Liver (tissue), 9 donors: ENCODE data around the gene OR4B1. TPM values are rescaled to one million over a fixed set of nuclear protein-coding genes. Genes with fewer than 3 reads are reported as not detected.

Experiments used
- DNase-seq: peaks from one replicate; pipeline ENCODE4 v3.0.0-alpha.2; 2017; ENCODE audit warnings: low spot score
- H3K27ac ChIP-seq, 2 donors: one replicate each; pipeline ENCODE4 v1.7.0; 2013; ENCODE audit warnings: inconsistent platforms in 2 of 2, low read length in 2 of 2, control low read depth in 1 of 2, low read depth in 1 of 2, mild to moderate bottlenecking in 1 of 2
- H3K27me3 ChIP-seq, 4 donors: one replicate each; pipeline versions ENCODE4 v1.6.1 to v1.7.0; 2013; ENCODE audit warnings: low read length in 3 of 4, inconsistent platforms in 1 of 4, mild to moderate bottlenecking in 1 of 4, moderate library complexity in 1 of 4; ENCODE audit not compliant: control insufficient read depth in 4 of 4, insufficient read depth in 4 of 4
- H3K36me3 ChIP-seq, 4 donors: one replicate each; pipeline versions ENCODE4 v1.6.1 to v1.7.0; 2013; ENCODE audit warnings: low read length in 3 of 4, mild to moderate bottlenecking in 3 of 4, low read depth in 1 of 4, moderate library complexity in 1 of 4; ENCODE audit not compliant: control insufficient read depth in 4 of 4, insufficient read depth in 3 of 4
- H3K4me1 ChIP-seq, 4 donors: one replicate each; pipeline versions ENCODE4 v1.6.1 to v1.7.0; 2013; ENCODE audit warnings: low read length in 3 of 4, mild to moderate bottlenecking in 3 of 4, moderate library complexity in 1 of 4; ENCODE audit not compliant: control insufficient read depth in 4 of 4, insufficient read depth in 4 of 4
- H3K4me3 ChIP-seq, 3 donors: one replicate each; pipeline versions ENCODE4 v1.6.1 to v1.7.0; 2013; ENCODE audit warnings: low read length in 3 of 3, control low read depth in 1 of 3, low read depth in 1 of 3, mild to moderate bottlenecking in 1 of 3
- H3K9ac ChIP-seq, 2 donors: one replicate each; pipeline ENCODE4 v1.7.0; 2013; ENCODE audit warnings: low read length in 2 of 2, mild to moderate bottlenecking in 2 of 2, moderate library complexity in 2 of 2, control low read depth in 1 of 2, low read depth in 1 of 2
- H3K9me3 ChIP-seq, 4 donors: one replicate each; pipeline versions ENCODE4 v1.6.1 to v1.7.0; 2013; ENCODE audit warnings: low read length in 3 of 4; ENCODE audit not compliant: control insufficient read depth in 4 of 4
- ATF3 ChIP-seq: IDR thresholded peaks from 2 replicates; pipeline ENCODE4 v1.6.1; 2016; ENCODE audit warnings: antibody characterized with exemption
- CTCF ChIP-seq: fragments of 150-350 bp; IDR thresholded peaks from 2 replicates; pipeline ENCODE4 v1.5.1; 2017; ENCODE audit warnings: improper control_type of control experiment, low read depth, low read length; ENCODE audit not compliant: missing input control
- EGR1 ChIP-seq, 2 donors: IDR thresholded peaks; 2 replicates each; pipeline ENCODE4 v1.6.1; 2016 to 2018; ENCODE audit warnings: antibody characterized with exemption in 2 of 2, low read depth in 2 of 2
- FOXA1 ChIP-seq: IDR thresholded peaks from 2 replicates; pipeline ENCODE4 v1.6.1; 2016; ENCODE audit warnings: antibody characterized with exemption
- FOXA2 ChIP-seq: IDR thresholded peaks from 2 replicates; pipeline ENCODE4 v1.6.1; 2016; ENCODE audit warnings: antibody characterized with exemption
- GABPA ChIP-seq, 2 donors: IDR thresholded peaks in 1 of 2; conservative IDR thresholded peaks in 1 of 2; 2 replicates each; pipeline ENCODE4 v1.6.1; 2016; ENCODE audit warnings: antibody characterized with exemption in 2 of 2, mild to moderate bottlenecking in 1 of 2, moderate library complexity in 1 of 2
- HNF4A ChIP-seq, 2 donors: conservative IDR thresholded peaks; 2 replicates each; pipeline ENCODE4 v1.6.1; 2016; ENCODE audit warnings: antibody characterized with exemption in 2 of 2, mild to moderate bottlenecking in 2 of 2
- HNF4G ChIP-seq: IDR thresholded peaks from 2 replicates; pipeline ENCODE4 v1.6.1; 2016; ENCODE audit warnings: antibody characterized with exemption
- JUND ChIP-seq, 2 donors: IDR thresholded peaks; 2 replicates each; pipeline ENCODE4 v1.6.1; 2016; ENCODE audit warnings: antibody characterized with exemption in 2 of 2
- MAX ChIP-seq: IDR thresholded peaks from 2 replicates; pipeline ENCODE4 v1.6.1; 2016; ENCODE audit warnings: antibody characterized with exemption
- NR2F2 ChIP-seq: IDR thresholded peaks from 2 replicates; pipeline ENCODE4 v1.6.1; 2016; ENCODE audit warnings: antibody characterized with exemption
- RAD21 ChIP-seq, 2 donors: IDR thresholded peaks; 2 replicates each; pipeline ENCODE4 v1.6.1; 2016; ENCODE audit warnings: antibody characterized with exemption in 2 of 2, mild to moderate bottlenecking in 2 of 2
- REST ChIP-seq: IDR thresholded peaks from 2 replicates; pipeline ENCODE4 v1.6.1; 2016; ENCODE audit warnings: antibody characterized with exemption, mild to moderate bottlenecking
- RXRA ChIP-seq, 2 donors: IDR thresholded peaks; 2 replicates each; pipeline ENCODE4 v1.6.1; 2017 to 2018; ENCODE audit warnings: antibody characterized with exemption in 2 of 2, mild to moderate bottlenecking in 1 of 2
- SP1 ChIP-seq: IDR thresholded peaks from 2 replicates; pipeline ENCODE4 v1.6.1; 2018; ENCODE audit warnings: antibody characterized with exemption, mild to moderate bottlenecking
- TAF1 ChIP-seq: conservative IDR thresholded peaks from 2 replicates; pipeline ENCODE4 v1.6.1; 2016; ENCODE audit warnings: antibody characterized with exemption, mild to moderate bottlenecking
- YY1 ChIP-seq: IDR thresholded peaks from 2 replicates; pipeline ENCODE4 v1.6.1; 2016; ENCODE audit warnings: antibody characterized with exemption, mild to moderate bottlenecking
- ZBTB33 ChIP-seq: IDR thresholded peaks from 2 replicates; pipeline ENCODE4 v1.6.1; 2016; ENCODE audit warnings: antibody characterized with exemption
- WGBS: extraction: QIAGEN DNeasy Blood & Tissue Kit; methylation state at CpG from one replicate; pipeline ENCODE4 v1.1.7; 2013; 5-methylcytosine and 5-hydroxymethylcytosine counted together
- polyA plus RNA-seq, 2 donors: library from polyadenylated mRNA; stranded (reverse) in 1 of 2; unstranded in 1 of 2; fragments of 200-250 nt in 1 of 2; fragments of >200 nt in 1 of 2; fragmentation: Nextera tagmentation in 1 of 2; extraction: Ambion mirVana in 1 of 2; gene quantifications; one replicate each; pipeline versions ENCODE4 v1.2.1 to v1.2.3, GENCODE V29; 2013 to 2015
- total RNA-seq, 2 donors: library from RNA; depleted of rRNA; stranded (reverse); fragments of >200 nt; gene quantifications; one replicate each; pipeline ENCODE4 v1.2.3, GENCODE V29; 2014
- donor health status: healthy.
- donor health status: healthy.
- donor health status: healthy.
- donor health status: healthy.
- donor health status: healthy.

Gene OR4B1
- total and polyA plus RNA-seq, 4 donors = not detected

GRCh38 chr11:48248902-48249301 is 32.3 kb downstream of the OR4B1 start:
- H3K4me3 ChIP-seq = no peak overlapping the region
- no peak for DNase-seq
- TF ChIP-seq RAD21 (IDR thresholded peaks at IDR 0.05) (no peak), NR2F2 (no peak), HNF4G (no peak), GABPA (IDR thresholded peaks at IDR 0.05 in 1 of 2, conservative IDR thresholded peaks at IDR 0.05 in 1 of 2) (no peak), EGR1 (IDR thresholded peaks at IDR 0.05; ENCODE audit: low read depth in 2 of 2) (no peak), HNF4A (conservative IDR thresholded peaks at IDR 0.05) (no peak), CTCF (no peak), ZBTB33 (no peak), TAF1 (no peak)
- H3K9ac ChIP-seq = no peak overlapping the region
- no peaks in the 10 kb centered on the region for H3K36me3 ChIP-seq
- whole genome bisulfite sequencing = 95% methylated on average over 1 of the region's 1 CpG
- H3K4me1 ChIP-seq = no peaks in the 10 kb centered on the region
- peaks cover 0 to 12% (median 4%) of the 10 kb centered on the region in 4 donors for H3K9me3 ChIP-seq
- H3K27me3 ChIP-seq = peaks cover 0 to 2% (median 0%) of the 10 kb centered on the region in 4 donors
- H3K27ac ChIP-seq = no peak overlapping the region

GRCh38 chr11:48261600-48261999 is 45.0 kb downstream of the OR4B1 start:
- TF ChIP-seq HNF4G (no peak), MAX (no peak), JUND (IDR thresholded peaks at IDR 0.05) (no peak), GABPA (IDR thresholded peaks at IDR 0.05 in 1 of 2, conservative IDR thresholded peaks at IDR 0.05 in 1 of 2) (no peak), CTCF (no peak), YY1 (no peak), TAF1 (no peak), REST (no peak), RAD21 (IDR thresholded peaks at IDR 0.05) (no peak), ATF3 (no peak), RXRA (IDR thresholded peaks at IDR 0.05) (no peak), NR2F2 (no peak), SP1 (no peak), EGR1 (IDR thresholded peaks at IDR 0.05; ENCODE audit: low read depth in 2 of 2) (no peak), FOXA2 (no peak), FOXA1 (no peak), ZBTB33 (no peak), HNF4A (conservative IDR thresholded peaks at IDR 0.05) (no peak)
- no peak overlapping the region for H3K9ac ChIP-seq
- H3K4me1 ChIP-seq = no peaks in the 10 kb centered on the region
- no peak for DNase-seq
- WGBS = 72% methylated on average over 2 of the region's 2 CpGs
- H3K4me3 ChIP-seq = no peak overlapping the region
- no peaks in the 10 kb centered on the region for H3K36me3 ChIP-seq
- H3K27me3 ChIP-seq = no peaks in the 10 kb centered on the region
- peaks cover 0 to 2% (median 0%) of the 10 kb centered on the region in 4 donors for H3K9me3 ChIP-seq
- H3K27ac ChIP-seq = no peak overlapping the region
